Measurements from ENCODE around the gene PTPN3. TPM values are rescaled to one million over a fixed set of nuclear protein-coding genes. Genes with fewer than 3 reads are reported as not detected.

PTPN3 gene
- total RNA-seq, 4 donors from 2014 or later = 31.6 to 64.0 (median 38.7) TPM

GRCh38 chr9:109460576-109460975 is 37.5 kb downstream of the PTPN3 start:
- no peak for DNase-seq (ENCODE audit: low spot score in 2 of 2)
- no peaks in the 10 kb centered on the region for H3K27me3 ChIP-seq
- WGBS = 88% methylated on average over 6 of the region's 6 CpGs

DNA sequence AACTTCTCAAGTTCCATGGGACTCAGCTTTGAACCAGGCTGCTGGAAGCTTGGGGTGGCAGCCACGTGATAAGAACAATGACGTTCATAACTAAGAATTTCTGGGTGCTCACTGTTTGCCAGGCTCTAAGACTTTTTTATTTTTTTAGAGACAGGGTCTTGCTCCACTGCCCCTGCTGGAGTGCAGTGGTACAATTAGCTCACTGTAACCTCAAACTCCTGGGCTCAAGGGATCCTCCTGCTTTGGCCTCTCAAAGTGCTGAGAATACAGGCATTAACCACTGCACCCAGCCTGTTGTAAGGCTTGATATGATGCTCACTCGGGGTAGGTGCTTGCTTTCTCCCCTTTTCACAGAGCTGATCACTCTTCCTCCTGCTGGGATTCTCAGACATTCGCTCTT is 38.7 kb downstream of the PTPN3 start:
- H3K4me1 ChIP-seq = peaks cover 7% of the 10 kb centered on the region
- WGBS = 79% methylated on average over 4 of the region's 4 CpGs
- DNase-seq (ENCODE audit: low spot score in 2 of 2) = no peak
- H3K36me3 ChIP-seq = peaks cover 13% of the 10 kb centered on the region
- no peaks in the 10 kb centered on the region for H3K27me3 ChIP-seq
- H3K4me3 ChIP-seq = no peak overlapping the region
- H3K9me3 ChIP-seq = no peaks in the 10 kb centered on the region
- no peak for TF ChIP-seq EP300 (IDR thresholded peaks at IDR 0.05)
- TF ChIP-seq, protein P1, sequence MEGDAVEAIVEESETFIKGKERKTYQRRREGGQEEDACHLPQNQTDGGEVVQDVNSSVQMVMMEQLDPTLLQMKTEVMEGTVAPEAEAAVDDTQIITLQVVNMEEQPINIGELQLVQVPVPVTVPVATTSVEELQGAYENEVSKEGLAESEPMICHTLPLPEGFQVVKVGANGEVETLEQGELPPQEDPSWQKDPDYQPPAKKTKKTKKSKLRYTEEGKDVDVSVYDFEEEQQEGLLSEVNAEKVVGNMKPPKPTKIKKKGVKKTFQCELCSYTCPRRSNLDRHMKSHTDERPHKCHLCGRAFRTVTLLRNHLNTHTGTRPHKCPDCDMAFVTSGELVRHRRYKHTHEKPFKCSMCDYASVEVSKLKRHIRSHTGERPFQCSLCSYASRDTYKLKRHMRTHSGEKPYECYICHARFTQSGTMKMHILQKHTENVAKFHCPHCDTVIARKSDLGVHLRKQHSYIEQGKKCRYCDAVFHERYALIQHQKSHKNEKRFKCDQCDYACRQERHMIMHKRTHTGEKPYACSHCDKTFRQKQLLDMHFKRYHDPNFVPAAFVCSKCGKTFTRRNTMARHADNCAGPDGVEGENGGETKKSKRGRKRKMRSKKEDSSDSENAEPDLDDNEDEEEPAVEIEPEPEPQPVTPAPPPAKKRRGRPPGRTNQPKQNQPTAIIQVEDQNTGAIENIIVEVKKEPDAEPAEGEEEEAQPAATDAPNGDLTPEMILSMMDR (IDR thresholded peaks at IDR 0.05) = no peak
- no peak for TF ChIP-seq POLR2A (IDR thresholded peaks at IDR 0.05)
- no peak for TF ChIP-seq POLR2AphosphoS5 (IDR thresholded peaks at IDR 0.05)
- H3K27ac ChIP-seq = no peak overlapping the region

More at GRCh38 chr9:109460576-109460975, 37.5 kb downstream of the PTPN3 start:
- H3K36me3 ChIP-seq = peaks cover 12% of the 10 kb centered on the region
- H3K4me1 ChIP-seq = peaks cover 7% of the 10 kb centered on the region
- no peaks in the 10 kb centered on the region for H3K9me3 ChIP-seq
- H3K4me3 ChIP-seq = no peak overlapping the region
- TF ChIP-seq, protein P1 (IDR thresholded peaks at IDR 0.05) = no peak
- TF ChIP-seq POLR2A (IDR thresholded peaks at IDR 0.05) (no peak), EP300 (IDR thresholded peaks at IDR 0.05) (no peak), POLR2AphosphoS5 (IDR thresholded peaks at IDR 0.05) (no peak)
- H3K27ac ChIP-seq = no peak overlapping the region

DNA sequence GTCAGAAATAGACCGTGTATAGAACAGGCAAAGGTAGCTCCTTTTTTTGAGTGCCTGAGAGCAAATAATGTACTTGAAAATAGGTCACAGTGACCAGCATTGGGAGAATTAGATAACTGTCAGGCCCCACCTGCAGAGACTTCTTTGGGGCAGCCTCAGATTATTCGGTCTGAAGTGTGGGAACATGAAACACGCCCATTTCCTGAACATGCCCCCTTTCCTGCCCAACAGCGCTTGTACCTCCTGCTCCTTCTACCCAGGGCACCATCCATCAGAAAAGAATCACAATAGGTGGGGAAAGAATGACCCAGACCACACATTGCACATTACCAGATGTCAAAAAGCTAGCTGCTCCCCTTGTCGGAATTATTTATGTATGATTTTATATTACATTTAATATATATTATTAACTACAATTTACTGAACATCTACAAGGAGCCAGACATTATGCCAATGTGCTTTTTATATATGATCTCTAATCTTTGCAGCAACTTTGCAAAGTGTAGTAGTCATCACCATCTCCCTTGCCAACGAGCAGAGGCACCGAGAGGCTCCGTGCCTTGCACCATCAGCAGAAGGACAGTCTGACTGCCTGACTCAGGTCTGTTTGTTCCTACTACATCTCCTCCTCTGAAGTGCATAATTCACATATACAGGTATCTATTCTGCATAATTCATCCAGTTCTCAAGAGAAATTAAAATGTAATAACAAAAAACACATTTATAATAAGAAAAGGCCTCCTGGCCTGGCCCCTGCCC is 39.5 kb downstream of the PTPN3 start:
- TF ChIP-seq POLR2AphosphoS5 (IDR thresholded peaks at IDR 0.05) (no peak), EP300 (IDR thresholded peaks at IDR 0.05) (no peak), POLR2A (IDR thresholded peaks at IDR 0.05) (no peak)
- TF ChIP-seq, protein P1 (IDR thresholded peaks at IDR 0.05) = no peak
- H3K9me3 ChIP-seq = no peaks in the 10 kb centered on the region
- no peak overlapping the region for H3K27ac ChIP-seq
- H3K36me3 ChIP-seq = peaks cover 13% of the 10 kb centered on the region
- WGBS = 70% methylated on average over 8 of the region's 8 CpGs
- H3K4me3 ChIP-seq = no peak overlapping the region
- no peaks in the 10 kb centered on the region for H3K27me3 ChIP-seq
- no peak for DNase-seq (ENCODE audit: low spot score in 2 of 2)
- peaks cover 12% of the 10 kb centered on the region for H3K4me1 ChIP-seq

DNA sequence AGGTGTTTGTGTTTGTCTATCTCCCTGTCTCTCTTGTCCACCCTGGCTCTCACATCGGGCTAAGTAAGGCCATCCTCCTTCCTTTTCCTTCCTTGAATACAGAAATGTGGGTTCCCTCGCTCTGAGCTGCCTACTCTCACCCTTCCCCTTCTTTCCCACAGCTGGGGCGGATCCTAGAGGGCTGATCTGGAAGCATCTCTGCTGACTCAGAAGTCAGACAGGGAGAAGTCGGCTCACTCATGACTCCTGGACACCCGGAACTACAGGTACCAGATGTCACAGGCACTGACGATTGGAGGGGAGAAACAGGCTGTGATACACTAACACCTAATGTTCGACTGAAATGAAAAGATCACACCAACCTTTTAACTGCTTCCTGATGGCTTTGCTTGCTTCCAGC is 41.3 kb downstream of the PTPN3 start:
- Histone ChIP-seq H3K27ac (peak overlapping the region; percentile 5), H3K36me3 (peaks cover 13% of the 10 kb centered on the region), H3K9me3 (no peaks in the 10 kb centered on the region), H3K27me3 (no peaks in the 10 kb centered on the region), H3K4me1 (peaks cover 16% of the 10 kb centered on the region), H3K4me3 (no peak overlapping the region)
- no peak for DNase-seq (ENCODE audit: low spot score in 2 of 2)
- no peak for TF ChIP-seq POLR2AphosphoS5 (IDR thresholded peaks at IDR 0.05)
- no peak for TF ChIP-seq EP300 (IDR thresholded peaks at IDR 0.05)
- TF ChIP-seq POLR2A (IDR thresholded peaks at IDR 0.05) = no peak
- TF ChIP-seq, protein P1 (IDR thresholded peaks at IDR 0.05) = no peak
- WGBS = 57% methylated on average over 7 of the region's 7 CpGs

DNA sequence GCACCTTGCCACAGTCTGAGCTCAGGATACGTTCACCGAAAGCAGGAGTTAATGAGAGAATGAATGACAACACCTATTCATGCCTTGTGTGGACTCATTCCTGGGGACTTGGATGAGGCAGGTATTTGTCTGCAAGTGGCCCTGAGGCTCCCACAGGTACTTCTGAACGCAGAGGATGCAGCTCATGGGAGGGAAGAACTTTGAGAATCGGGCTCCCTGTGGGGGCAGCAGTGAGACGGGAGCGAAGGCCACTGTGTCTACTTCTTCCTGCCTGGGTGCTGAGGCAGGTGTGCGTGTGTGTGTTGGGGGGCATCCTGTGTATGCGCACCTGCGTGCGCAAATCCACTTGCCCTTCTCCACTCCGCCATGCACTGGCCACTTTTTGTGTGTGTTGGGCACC is 42.2 kb downstream of the PTPN3 start:
- no peak overlapping the region for H3K27ac ChIP-seq
- peaks cover 10% of the 10 kb centered on the region for H3K36me3 ChIP-seq
- no peak overlapping the region for H3K4me3 ChIP-seq
- no peak for DNase-seq (ENCODE audit: low spot score in 2 of 2)
- H3K4me1 ChIP-seq = peaks cover 19% of the 10 kb centered on the region
- 96% methylated on average over 5 of the region's 11 CpGs for WGBS
- no peaks in the 10 kb centered on the region for H3K27me3 ChIP-seq
- TF ChIP-seq POLR2A (IDR thresholded peaks at IDR 0.05) = no peak
- TF ChIP-seq, protein P1 (IDR thresholded peaks at IDR 0.05) = no peak
- H3K9me3 ChIP-seq = no peaks in the 10 kb centered on the region
